GM19240 (cell line): ENCODE results near the gene FAP.
A peak's percentile ranks its signal among the peaks of the same experiment; 100 is the strongest.

ENCODE experiments used
- DNase-seq: peaks from one replicate; pipeline ENCODE4 v3.0.0; 2011; ENCODE audit warnings: low spot score; ENCODE audit not compliant: insufficient read length

Gene FAP

GRCh38 chr2:162243715-162244114, 470 bp upstream of the FAP start:
- no peak for DNase-seq

GRCh38 chr2:162242586-162243280, 512 bp downstream of the FAP start:
- no peak for DNase-seq

- no peak for DNase-seq
Observed at GRCh38 chr2:162241571-162241970, 1.7 kb downstream of the FAP start.

DNA sequence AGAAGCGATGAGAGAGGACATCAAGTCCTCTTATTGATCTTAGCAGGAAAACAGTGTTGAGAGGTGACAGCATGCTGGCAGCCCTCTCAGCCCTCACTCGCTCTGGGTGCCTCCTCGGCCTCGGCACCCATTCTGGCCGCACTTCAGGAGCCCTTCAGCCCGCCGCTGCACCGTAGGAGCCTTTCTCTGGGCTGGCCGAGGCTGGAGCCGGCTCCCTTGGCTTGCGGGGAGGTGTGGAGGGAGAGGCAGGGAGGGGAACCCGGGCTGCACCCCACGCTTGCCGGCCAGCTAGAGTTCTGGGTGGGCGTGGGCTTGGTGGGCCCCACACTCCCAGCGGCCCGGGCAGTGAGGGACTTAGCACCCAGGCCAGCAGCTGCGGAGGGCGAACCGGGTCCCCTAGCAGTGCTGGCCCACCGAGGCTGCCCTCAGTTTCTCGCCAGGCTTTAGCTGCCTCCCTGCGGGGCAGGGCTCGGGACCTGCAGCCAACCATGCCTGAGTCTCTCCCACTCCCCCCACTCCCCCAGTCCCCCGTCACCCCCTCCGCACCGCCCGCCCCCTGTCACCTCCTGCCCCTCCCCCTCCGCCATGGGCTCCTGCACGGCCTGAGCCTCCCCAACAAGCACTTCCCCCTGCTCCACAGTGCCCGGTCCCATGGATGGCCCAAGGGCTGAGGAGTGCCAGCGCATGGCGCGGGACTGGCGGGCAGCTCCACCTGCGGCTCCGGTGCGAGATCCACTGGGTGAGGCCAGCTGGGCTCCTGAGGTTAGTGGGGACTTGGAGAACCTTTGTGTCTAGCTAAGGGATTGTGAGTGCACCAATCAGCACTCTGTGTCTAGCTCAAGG, 8.4 kb downstream of the FAP start:
- no peak for DNase-seq

- no peak for DNase-seq
Observed at GRCh38 chr2:162233197-162233596, 10.0 kb downstream of the FAP start.

- DNase-seq: no peak
Observed at GRCh38 chr2:162232671-162233070, 10.6 kb downstream of the FAP start.

DNA sequence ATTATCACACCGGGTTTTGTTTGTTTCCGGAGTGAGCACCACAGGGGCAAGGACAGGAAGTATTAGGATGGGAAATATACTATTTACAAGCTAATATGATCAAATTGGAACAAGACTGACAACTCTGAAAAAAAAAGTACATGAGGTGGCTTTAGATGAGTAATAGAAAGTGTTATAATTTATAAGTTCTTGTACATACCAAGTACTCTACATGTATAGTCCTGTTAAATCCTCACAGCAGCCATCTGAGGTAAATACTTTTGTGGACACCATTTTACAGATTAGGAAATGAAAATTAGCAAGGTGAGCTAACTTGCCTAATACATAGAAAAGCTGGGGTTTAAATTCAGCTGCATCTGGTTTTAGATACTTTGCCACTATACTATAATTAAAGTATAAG, 11.2 kb downstream of the FAP start:
- DNase-seq: no peak

DNA sequence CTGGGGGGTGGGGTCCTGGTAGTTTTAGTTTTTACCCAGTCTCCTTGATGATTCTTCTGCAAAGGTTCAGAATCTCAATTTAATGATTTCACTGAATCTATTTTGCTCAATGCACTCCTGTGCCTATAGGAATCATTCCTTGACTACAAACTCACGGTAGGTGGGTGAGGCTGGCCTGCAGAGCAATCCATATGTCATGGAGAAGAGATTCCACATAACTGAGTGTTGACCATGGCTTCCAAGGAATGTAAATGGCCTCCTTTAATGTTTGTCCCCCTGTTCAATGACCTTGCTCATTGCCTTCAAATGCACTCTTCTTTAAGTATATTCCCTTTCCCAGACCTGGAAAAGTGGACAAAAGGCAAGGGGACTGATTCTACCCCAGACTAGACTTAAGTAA, 12.5 kb downstream of the FAP start:
- DNase-seq: no peak

- DNase-seq: no peak
Observed at GRCh38 chr2:162226836-162227235, 16.4 kb downstream of the FAP start.

- DNase-seq: peak; percentile 17
Observed at GRCh38 chr2:162221064-162221463, 22.2 kb downstream of the FAP start.

- DNase-seq: no peak
Observed at GRCh38 chr2:162220368-162220767, 22.9 kb downstream of the FAP start.

DNA sequence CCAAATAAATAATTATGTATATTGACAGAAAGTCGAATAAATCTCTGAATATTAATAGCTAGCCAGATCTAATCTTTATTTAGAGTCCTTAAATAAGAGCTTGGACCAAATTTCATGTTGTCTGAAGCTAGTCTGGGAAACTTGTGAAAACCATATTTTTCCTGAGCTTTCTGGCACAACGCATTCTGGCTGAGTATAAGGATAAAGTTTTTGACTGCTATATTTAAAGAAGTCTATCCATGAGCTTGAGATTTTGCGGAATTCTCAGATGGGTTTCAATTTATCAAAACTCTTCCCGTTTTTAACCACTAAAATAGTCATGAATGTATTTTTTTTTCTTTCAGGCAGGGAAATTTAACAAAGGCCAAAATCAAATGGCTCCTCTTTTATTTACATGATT, 23.8 kb downstream of the FAP start:
- DNase-seq: no peak

- no peak for DNase-seq
Observed at GRCh38 chr2:162217598-162217997, 25.6 kb downstream of the FAP start.

- no peak for DNase-seq
Observed at GRCh38 chr2:162215162-162215561, 28.1 kb downstream of the FAP start.

DNA sequence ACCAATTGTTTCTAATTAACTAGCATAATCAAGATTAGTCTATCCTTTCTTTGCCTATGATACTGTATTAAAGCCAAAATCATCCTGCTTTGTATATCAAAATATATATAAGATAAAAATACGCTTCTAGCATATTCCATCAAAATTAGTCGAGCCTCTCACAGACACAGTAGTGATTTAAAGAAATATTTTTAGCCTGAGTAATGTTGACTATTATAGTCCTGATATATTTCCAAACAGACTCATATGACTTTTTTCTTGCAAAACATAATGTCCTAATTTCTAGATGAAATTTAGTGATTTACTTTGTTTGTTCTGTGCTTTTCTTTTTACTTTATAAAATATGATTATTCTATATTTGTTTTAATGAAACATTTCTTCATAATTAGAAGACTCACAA, 30.9 kb downstream of the FAP start:
- DNase-seq: no peak

DNA sequence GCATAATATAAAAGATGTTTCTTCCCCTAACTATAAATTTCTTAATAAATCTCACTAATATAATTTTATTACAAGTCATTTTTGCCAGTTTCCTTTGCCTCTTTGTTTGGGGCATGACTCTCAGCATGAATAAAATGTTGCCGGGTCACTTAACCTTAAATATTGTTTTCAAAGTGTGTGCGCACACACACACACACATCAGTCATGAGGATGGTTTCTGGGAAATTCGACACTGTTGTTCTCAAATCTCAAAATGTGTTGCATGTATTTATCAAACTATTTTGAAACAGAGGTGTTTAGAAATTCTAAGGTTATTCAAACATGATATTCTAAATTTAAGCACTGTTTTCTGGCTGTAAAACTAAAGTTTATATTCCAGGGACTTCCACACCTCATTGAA, 31.5 kb downstream of the FAP start:
- DNase-seq: no peak

GRCh38 chr2:162210385-162210784, 32.9 kb downstream of the FAP start:
- no peak for DNase-seq

- DNase-seq: no peak
Observed at GRCh38 chr2:162202203-162202602, 41.0 kb downstream of the FAP start.

DNA sequence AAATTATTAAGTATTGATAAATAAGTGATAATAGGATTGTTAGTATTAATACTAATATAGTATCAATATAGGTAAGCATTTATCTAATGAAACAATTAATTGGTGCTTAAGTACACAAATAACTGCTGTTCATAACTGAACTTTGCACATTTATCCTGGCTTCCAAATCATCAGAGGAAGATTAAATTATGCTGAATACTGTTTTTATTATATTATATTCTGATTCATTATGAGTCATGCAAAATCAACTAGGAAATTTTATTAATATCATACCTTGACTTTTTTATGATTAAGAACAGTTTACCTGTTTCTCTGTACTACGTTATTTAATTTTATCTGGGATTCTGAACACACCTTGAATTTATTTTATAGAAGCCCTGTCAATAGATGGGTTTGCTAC, 42.6 kb downstream of the FAP start:
- DNase-seq: no peak

DNA sequence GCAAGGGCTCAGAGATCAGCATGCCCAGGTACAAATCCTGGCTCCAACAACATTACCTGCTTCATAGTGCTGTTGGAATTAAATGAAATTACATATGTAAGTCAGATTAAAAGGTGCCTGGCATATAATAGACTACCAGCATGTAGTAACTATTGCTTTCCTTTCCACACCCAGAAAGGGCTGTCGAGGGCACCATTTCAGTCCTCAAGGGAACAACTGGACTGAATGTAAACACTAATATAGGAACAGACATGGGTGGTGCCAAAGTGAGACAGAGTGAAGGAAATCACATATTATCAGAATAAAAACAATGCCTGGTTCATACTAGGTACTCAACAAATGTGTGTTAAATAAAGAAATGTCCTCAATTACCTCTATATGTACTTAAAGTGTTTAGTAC, 43.3 kb downstream of the FAP start:
- no peak for DNase-seq

- no peak for DNase-seq
Observed at GRCh38 chr2:162198239-162198638, 45.0 kb downstream of the FAP start.

DNA sequence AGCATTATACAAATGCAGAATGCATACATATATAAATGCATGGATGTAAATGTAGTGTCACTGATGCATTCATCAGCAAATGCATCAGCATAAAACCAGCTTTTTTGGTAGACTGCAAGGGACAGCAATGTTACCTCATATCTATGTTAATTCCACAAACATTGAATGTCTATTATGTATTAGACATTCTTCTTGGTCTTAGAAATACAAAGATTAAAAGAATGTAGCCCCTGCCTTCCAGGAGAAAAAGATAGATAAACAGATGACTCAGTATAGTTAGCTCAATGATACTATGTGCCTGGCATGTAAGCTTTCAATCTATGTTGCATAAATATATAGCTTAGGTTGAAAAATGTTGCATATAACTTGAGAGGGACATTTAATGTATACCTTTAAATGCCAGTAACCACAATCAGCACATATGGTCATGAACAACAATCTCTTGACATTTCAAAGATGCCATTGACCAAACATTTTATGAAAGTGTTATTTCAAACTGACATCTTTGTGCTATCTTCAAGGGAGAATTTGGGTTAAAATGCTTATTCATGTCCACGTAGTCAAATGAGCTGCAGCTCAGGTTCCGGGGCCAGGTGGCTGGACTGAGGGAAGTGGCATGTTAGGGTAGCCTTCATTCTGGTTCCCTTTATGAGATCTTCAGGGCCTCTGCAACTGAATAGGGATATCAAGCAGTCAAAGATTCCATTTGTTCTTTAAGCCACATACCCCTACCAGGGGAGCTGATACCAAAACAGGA, 46.0 kb downstream of the FAP start:
- DNase-seq: no peak
